ENCODE measurements around the gene KIRREL2. TPM values are rescaled to one million over a fixed set of nuclear protein-coding genes. Genes with fewer than 3 reads are reported as not detected.

KIRREL2 gene
- total RNA-seq, 1 experiment from 2014 or later, result 3.1 TPM

DNA sequence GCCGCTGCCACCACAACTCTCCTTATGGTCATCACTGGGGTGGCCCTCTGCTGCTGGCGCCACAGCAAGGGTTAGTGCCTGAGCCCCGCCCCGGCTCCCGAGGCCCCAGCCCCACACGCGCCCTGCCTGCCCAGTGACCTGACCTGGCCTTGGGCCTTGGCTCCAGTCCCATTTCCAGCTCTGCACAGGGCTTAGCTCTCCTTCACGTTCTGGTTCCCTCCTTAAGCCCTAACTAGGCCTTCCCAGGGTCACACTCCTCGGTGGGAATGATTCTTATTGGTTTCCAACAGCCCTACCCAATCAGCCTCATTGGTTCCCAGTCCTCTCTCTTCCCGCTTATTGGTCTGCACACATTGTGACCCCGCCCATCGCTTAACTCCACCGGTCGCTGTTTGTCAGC lies 5.8 kb downstream of the KIRREL2 start:
- Histone ChIP-seq H3K4me1 (ENCODE audit: insufficient read depth, low read length) (no peaks in the 10 kb centered on the region), H2AK5ac (ENCODE audit: insufficient read length, low read length) (no peak overlapping the region), H3K9ac (ENCODE audit: extremely low read depth, insufficient read length, low read length) (no peak overlapping the region), H3K27me3 (ENCODE audit: insufficient read depth, low read length) (peaks cover 4% of the 10 kb centered on the region; the same call in 1 of the 2 replicates), H3K4ac (ENCODE audit: low read depth, low read length) (no peak overlapping the region), H3K4me2 (ENCODE audit: insufficient read depth, insufficient read length, low read length) (no peak overlapping the region), H4K91ac (ENCODE audit: insufficient read length, low read depth, low read length) (no peak overlapping the region), H3K79me1 (ENCODE audit: insufficient read depth, low read depth, low read length, poor library complexity, severe bottlenecking) (no peaks in the 10 kb centered on the region), H3T11ph (ENCODE audit: low read length) (no peak overlapping the region), H3K23me2 (ENCODE audit: insufficient read length, low read depth, low read length, poor library complexity, severe bottlenecking) (peaks cover 8% of the 10 kb centered on the region), H2BK12ac (ENCODE audit: insufficient read length, low read depth, low read length) (no peak overlapping the region), H3K79me2 (ENCODE audit: insufficient read depth, low read length) (no peaks in the 10 kb centered on the region), H2BK20ac (ENCODE audit: low read depth, low read length, poor library complexity, severe bottlenecking) (no peak overlapping the region), H4K5ac (ENCODE audit: insufficient read length, low read depth, low read length) (no peak overlapping the region), H3K27ac (ENCODE audit: insufficient read length, low read depth, low read length) (no peak overlapping the region), H2BK5ac (ENCODE audit: insufficient read length, low read length) (no peak overlapping the region), H3K56ac (ENCODE audit: insufficient read length, low read depth, low read length) (no peak overlapping the region), H2BK15ac (ENCODE audit: low read depth, low read length) (no peak overlapping the region), H3K23ac (ENCODE audit: insufficient read length, low read depth, low read length) (no peak overlapping the region), H4K8ac (replicated peaks; ENCODE audit: insufficient read length, low read depth, low read length) (no peak overlapping the region), H3K18ac (ENCODE audit: insufficient read length, low read depth, low read length) (no peak overlapping the region), H3K14ac (ENCODE audit: insufficient read depth, low read length) (no peak overlapping the region), H2AFZ (ENCODE audit: low read length) (no peak overlapping the region), H2BK120ac (ENCODE audit: low read depth, low read length, poor library complexity, severe bottlenecking) (no peak overlapping the region), H4K20me1 (ENCODE audit: control insufficient read depth, insufficient read depth, insufficient read length) (no peaks in the 10 kb centered on the region), H3K9me3 (ENCODE audit: control insufficient read depth, low read depth, low read length) (no peaks in the 10 kb centered on the region)
- peaks cover 3 to 5% (median 4%) of the 10 kb centered on the region in 3 experiments; a peak in 4 of 7 replicates for H3K36me3 Mint-ChIP-seq (ENCODE audit: insufficient read depth in 1 of 3, low read depth in 3 of 3)
- peaks cover 7 to 11% of the 10 kb centered on the region in 2 experiments for H3K4me1 Mint-ChIP-seq
- no peak for DNase-seq
- H3K27ac Mint-ChIP-seq, result no peak overlapping the region
- TF ChIP-seq, protein P1, sequence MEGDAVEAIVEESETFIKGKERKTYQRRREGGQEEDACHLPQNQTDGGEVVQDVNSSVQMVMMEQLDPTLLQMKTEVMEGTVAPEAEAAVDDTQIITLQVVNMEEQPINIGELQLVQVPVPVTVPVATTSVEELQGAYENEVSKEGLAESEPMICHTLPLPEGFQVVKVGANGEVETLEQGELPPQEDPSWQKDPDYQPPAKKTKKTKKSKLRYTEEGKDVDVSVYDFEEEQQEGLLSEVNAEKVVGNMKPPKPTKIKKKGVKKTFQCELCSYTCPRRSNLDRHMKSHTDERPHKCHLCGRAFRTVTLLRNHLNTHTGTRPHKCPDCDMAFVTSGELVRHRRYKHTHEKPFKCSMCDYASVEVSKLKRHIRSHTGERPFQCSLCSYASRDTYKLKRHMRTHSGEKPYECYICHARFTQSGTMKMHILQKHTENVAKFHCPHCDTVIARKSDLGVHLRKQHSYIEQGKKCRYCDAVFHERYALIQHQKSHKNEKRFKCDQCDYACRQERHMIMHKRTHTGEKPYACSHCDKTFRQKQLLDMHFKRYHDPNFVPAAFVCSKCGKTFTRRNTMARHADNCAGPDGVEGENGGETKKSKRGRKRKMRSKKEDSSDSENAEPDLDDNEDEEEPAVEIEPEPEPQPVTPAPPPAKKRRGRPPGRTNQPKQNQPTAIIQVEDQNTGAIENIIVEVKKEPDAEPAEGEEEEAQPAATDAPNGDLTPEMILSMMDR (conservative IDR thresholded peaks at IDR 0.05), result no peak
- WGBS (ENCODE audit: extremely low coverage, insufficient read length, low lambda C conversion rate), result no CpG with 5 or more reads among the region's 14 CpGs
- H3K9me3 Mint-ChIP-seq, result no peaks in the 10 kb centered on the region; a peak in 1 of 5 replicates
- H3K4me3 Mint-ChIP-seq, result no peak overlapping the region; a peak in 2 of 5 replicates
- H3K27me3 Mint-ChIP-seq (ENCODE audit: low read depth), result peaks cover 91% of the 10 kb centered on the region
